ENCODE results near the gene MAPK8IP3.
"Not testable (repeated sequence)": the region's sequence is repeated elsewhere in the genome, so short reads cannot be mapped to it uniquely, and the experiment has no call there.

Gene MAPK8IP3

GRCh38 chr16:1677942-1678499 lies 28.0 kb upstream of the MAPK8IP3 start, which contains the start of gene JPT2:
JPT2 (plus strand) TSS chr16:1678279; CDS start chr16:1678313, 34 bp downstream.
- DNase-seq = peak; percentile 94

- peak; percentile 63 for DNase-seq
Measured at GRCh38 chr16:1678500-1679098, 27.4 kb upstream of the MAPK8IP3 start.

GRCh38 chr16:1680361-1680760 lies 25.6 kb upstream of the MAPK8IP3 start:
- DNase-seq = no peak

- no peak for DNase-seq
Measured at GRCh38 chr16:1681032-1681431, 25.0 kb upstream of the MAPK8IP3 start.

- no peak for DNase-seq
Measured at GRCh38 chr16:1687427-1688316, 18.3 kb upstream of the MAPK8IP3 start.

- DNase-seq = no peak
Measured at GRCh38 chr16:1688807-1689560, 17.0 kb upstream of the MAPK8IP3 start.

GRCh38 chr16:1689853-1690252 lies 16.1 kb upstream of the MAPK8IP3 start:
- no peak for DNase-seq

- no peak for DNase-seq
Measured at GRCh38 chr16:1690810-1691209, 15.2 kb upstream of the MAPK8IP3 start.

GRCh38 chr16:1691276-1691675 lies 14.7 kb upstream of the MAPK8IP3 start:
- no peak for DNase-seq

- DNase-seq = no peak
Measured at GRCh38 chr16:1691956-1692355, 14.0 kb upstream of the MAPK8IP3 start.

GRCh38 chr16:1696863-1697262 lies 9.1 kb upstream of the MAPK8IP3 start:
- DNase-seq = no peak

- no peak for DNase-seq
Measured at GRCh38 chr16:1698680-1699079, 7.3 kb upstream of the MAPK8IP3 start.

GRCh38 chr16:1700246-1700645 lies 5.7 kb upstream of the MAPK8IP3 start:
- no peak for DNase-seq

GRCh38 chr16:1701216-1701878 lies 4.6 kb upstream of the MAPK8IP3 start:
- DNase-seq = no peak

- DNase-seq = not testable (repeated sequence)
Measured at GRCh38 chr16:1705324-1705687, 689 bp upstream of the MAPK8IP3 start.

GRCh38 chr16:1706386-1707192 lies 594 bp downstream of the MAPK8IP3 start:
- peak; percentile 51 for DNase-seq

- peak; percentile 36 for DNase-seq
Measured at GRCh38 chr16:1707193-1707790, 1.3 kb downstream of the MAPK8IP3 start.

- DNase-seq = no peak
Measured at GRCh38 chr16:1708083-1708767, 2.2 kb downstream of the MAPK8IP3 start.

GRCh38 chr16:1708768-1709180 lies 2.8 kb downstream of the MAPK8IP3 start:
- DNase-seq = no peak

GRCh38 chr16:1709356-1709755 lies 3.4 kb downstream of the MAPK8IP3 start:
- DNase-seq = no peak

Measured in activated T-cell treated with anti-CD3 and anti-CD28 coated beads, Interleukin-2, amount 50 U/mL, for 1 hour (primary cell).